Loucy (cell line): ENCODE data around the gene UBAP2.

Experiments
- H2AFZ ChIP-seq: fragments of 200-600 bp; sonication (generic); 2 replicates; pipeline ENCODE4 v1.6.0; 2016; ENCODE audit warnings: antibody characterized with exemption, mild to moderate bottlenecking, low read length, moderate library complexity
- H3F3A ChIP-seq: fragments of 200-600 bp; 2 replicates; pipeline ENCODE4 v1.6.0; 2016; ENCODE audit warnings: antibody characterized with exemption, low read depth, mild to moderate bottlenecking
- H3K27me3 ChIP-seq: fragments of 200-600 bp; sonication (generic); 2 replicates; pipeline ENCODE4 v1.6.1; 2014; ENCODE audit warnings: low read length, mild to moderate bottlenecking; ENCODE audit not compliant: insufficient read depth, poor library complexity, severe bottlenecking
- H3K36me3 ChIP-seq: fragments of 200-600 bp; sonication (generic); 2 replicates; pipeline ENCODE4 v1.6.1; 2016; ENCODE audit warnings: low read length; ENCODE audit not compliant: insufficient read depth
- H3K4me1 ChIP-seq: fragments of 200-600 bp; sonication (generic); 2 replicates; pipeline ENCODE4 v1.5.1; 2014; ENCODE audit warnings: low read length, mild to moderate bottlenecking; ENCODE audit not compliant: insufficient read depth, poor library complexity, severe bottlenecking
- H3K4me2 ChIP-seq: fragments of 200-600 bp; sonication (generic); 2 replicates; pipeline ENCODE4 v1.6.0; 2014; ENCODE audit warnings: antibody characterized with exemption, low read length, low read depth, mild to moderate bottlenecking; ENCODE audit not compliant: poor library complexity, severe bottlenecking
- H3K4me3 ChIP-seq: fragments of 200-600 bp; sonication (generic); 2 replicates; pipeline ENCODE4 v1.5.1; 2014; ENCODE audit warnings: low read length, mild to moderate bottlenecking, mixed read lengths; ENCODE audit not compliant: poor library complexity, severe bottlenecking
- H3K79me2 ChIP-seq: fragments of 200-600 bp; sonication (generic); 2 replicates; pipeline ENCODE4 v1.6.1; 2014; ENCODE audit warnings: low read length; ENCODE audit not compliant: insufficient read depth
- H3K9ac ChIP-seq: fragments of 200-600 bp; sonication (generic); 2 replicates; pipeline ENCODE4 v1.6.0; 2014; ENCODE audit warnings: mild to moderate bottlenecking, low read depth, low read length, moderate library complexity; ENCODE audit not compliant: poor library complexity, severe bottlenecking
- H3K9me2 ChIP-seq: fragments of 200-600 bp; sonication (generic); replicated peaks from 2 replicates; pipeline ENCODE4 v1.6.1; 2016; ENCODE audit warnings: low read depth, low read length, mixed read lengths
- H3K9me3 ChIP-seq: fragments of 200-600 bp; sonication (generic); 2 replicates; pipeline ENCODE4 v1.6.1; 2014; ENCODE audit warnings: mild to moderate bottlenecking, antibody characterized with exemption, low read length, low read depth; ENCODE audit not compliant: insufficient read depth
- H4K20me1 ChIP-seq: fragments of 200-600 bp; sonication (generic); 2 replicates; pipeline ENCODE4 v1.6.0; 2014; ENCODE audit warnings: antibody characterized with exemption, low read length, mild to moderate bottlenecking; ENCODE audit not compliant: insufficient read depth, poor library complexity, severe bottlenecking
- EZH2phosphoT487 ChIP-seq: fragments of 200-600 bp; IDR thresholded peaks from 2 replicates; pipeline ENCODE4 v1.6.1; 2018; ENCODE audit warnings: antibody characterized with exemption, mild to moderate bottlenecking, moderate library complexity, borderline replicate concordance
- TF ChIP-seq, protein P1 (sequence below): fragments of 200-600 bp; sonication (generic); conservative IDR thresholded peaks from 2 replicates; pipeline ENCODE4 v1.5.1; 2014; ENCODE audit warnings: mild to moderate bottlenecking, antibody characterized with exemption, low read length

The UBAP2 gene

DNA sequence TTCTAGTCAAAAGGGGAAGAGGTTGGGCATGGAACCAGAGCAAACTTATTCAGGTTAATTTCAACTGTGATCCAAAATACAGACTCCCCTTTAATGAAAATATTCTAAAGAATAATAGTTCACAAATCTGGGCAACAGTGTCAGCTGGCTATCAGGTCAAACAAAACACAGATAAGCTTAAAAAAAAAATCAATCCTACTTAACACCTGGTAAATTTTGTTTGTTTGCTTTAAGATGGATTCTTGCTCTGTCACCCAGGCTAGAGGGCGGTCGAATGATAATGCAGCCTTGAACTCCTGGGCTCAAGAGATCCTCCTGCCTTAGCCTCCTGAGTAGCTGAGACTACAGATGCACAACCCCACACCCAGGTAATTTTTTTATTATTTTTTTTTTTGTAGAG lies 89.0 kb downstream of the UBAP2 start:
- Histone ChIP-seq H2AFZ (no peak overlapping the region), H3K9me3 (no peaks in the 10 kb centered on the region), H3K4me1 (no peaks in the 10 kb centered on the region), H3K9ac (no peak overlapping the region), H3K36me3 (peaks cover 59% of the 10 kb centered on the region; the same call in 1 of the 2 replicates), H3F3A (no peaks in the 10 kb centered on the region; the same call in 1 of the 2 replicates), H3K4me2 (no peak overlapping the region), H3K27me3 (no peaks in the 10 kb centered on the region), H3K79me2 (no peaks in the 10 kb centered on the region), H3K4me3 (no peak overlapping the region), H3K9me2 (no peaks in the 10 kb centered on the region), H4K20me1 (no peaks in the 10 kb centered on the region)
- TF ChIP-seq EZH2phosphoT487: no peak
- TF ChIP-seq, protein P1, sequence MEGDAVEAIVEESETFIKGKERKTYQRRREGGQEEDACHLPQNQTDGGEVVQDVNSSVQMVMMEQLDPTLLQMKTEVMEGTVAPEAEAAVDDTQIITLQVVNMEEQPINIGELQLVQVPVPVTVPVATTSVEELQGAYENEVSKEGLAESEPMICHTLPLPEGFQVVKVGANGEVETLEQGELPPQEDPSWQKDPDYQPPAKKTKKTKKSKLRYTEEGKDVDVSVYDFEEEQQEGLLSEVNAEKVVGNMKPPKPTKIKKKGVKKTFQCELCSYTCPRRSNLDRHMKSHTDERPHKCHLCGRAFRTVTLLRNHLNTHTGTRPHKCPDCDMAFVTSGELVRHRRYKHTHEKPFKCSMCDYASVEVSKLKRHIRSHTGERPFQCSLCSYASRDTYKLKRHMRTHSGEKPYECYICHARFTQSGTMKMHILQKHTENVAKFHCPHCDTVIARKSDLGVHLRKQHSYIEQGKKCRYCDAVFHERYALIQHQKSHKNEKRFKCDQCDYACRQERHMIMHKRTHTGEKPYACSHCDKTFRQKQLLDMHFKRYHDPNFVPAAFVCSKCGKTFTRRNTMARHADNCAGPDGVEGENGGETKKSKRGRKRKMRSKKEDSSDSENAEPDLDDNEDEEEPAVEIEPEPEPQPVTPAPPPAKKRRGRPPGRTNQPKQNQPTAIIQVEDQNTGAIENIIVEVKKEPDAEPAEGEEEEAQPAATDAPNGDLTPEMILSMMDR: no peak

DNA sequence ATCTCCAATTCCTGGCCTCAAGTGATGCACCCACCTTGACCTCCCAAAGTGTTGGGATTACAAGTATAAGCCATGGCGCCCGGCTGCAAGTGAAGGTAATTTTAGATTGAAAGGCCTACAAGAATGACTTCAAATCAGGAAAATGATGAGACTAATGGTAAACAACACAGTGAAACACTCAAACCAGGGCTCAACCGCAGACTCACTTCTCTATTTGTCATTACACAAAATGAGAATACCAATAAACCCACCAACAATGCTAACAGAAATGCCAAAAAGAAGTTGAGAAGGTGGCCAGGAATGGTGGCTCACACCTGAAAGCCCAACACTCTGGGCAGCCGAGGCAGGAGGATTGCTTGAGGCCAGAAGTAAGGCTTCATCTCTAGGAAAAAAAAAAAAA lies 92.1 kb downstream of the UBAP2 start:
- no peak overlapping the region for H3K4me2 ChIP-seq
- H3K4me3 ChIP-seq: no peak overlapping the region
- H3F3A ChIP-seq: no peaks in the 10 kb centered on the region
- no peaks in the 10 kb centered on the region for H3K9me2 ChIP-seq
- no peak overlapping the region for H3K9ac ChIP-seq
- no peak overlapping the region for H2AFZ ChIP-seq
- H3K4me1 ChIP-seq: no peaks in the 10 kb centered on the region
- peaks cover 63% of the 10 kb centered on the region; the same call in 1 of the 2 replicates for H3K36me3 ChIP-seq
- H3K9me3 ChIP-seq: no peaks in the 10 kb centered on the region
- H3K27me3 ChIP-seq: no peaks in the 10 kb centered on the region
- H4K20me1 ChIP-seq: no peaks in the 10 kb centered on the region
- no peaks in the 10 kb centered on the region for H3K79me2 ChIP-seq
- TF ChIP-seq, protein P1: no peak
- no peak for TF ChIP-seq EZH2phosphoT487

DNA sequence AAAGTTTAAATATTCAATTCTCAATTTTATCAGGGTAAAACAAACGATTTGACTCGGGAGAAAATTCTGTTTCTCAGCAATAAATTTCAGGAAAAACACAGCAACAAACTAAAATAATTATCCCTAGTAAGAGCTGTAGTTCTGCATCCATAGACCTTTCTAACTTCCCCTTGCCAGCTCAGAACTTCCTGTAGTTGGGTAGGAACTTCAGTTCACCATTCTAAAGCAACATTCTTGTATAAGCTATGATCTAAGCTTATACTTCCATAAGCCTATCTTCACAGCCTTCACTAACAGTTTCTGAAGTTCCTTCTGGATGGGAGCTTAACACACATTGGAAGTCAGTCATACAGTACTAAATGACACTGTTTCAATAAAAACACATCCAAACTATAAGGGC lies 96.6 kb downstream of the UBAP2 start:
- H3K79me2 ChIP-seq: no peaks in the 10 kb centered on the region
- no peak for TF ChIP-seq EZH2phosphoT487
- TF ChIP-seq, protein P1: no peak
- no peaks in the 10 kb centered on the region for H3F3A ChIP-seq
- H3K9ac ChIP-seq: no peak overlapping the region
- no peaks in the 10 kb centered on the region for H4K20me1 ChIP-seq
- no peak overlapping the region for H2AFZ ChIP-seq
- H3K36me3 ChIP-seq: peaks cover 60% of the 10 kb centered on the region
- H3K4me1 ChIP-seq: no peaks in the 10 kb centered on the region
- no peak overlapping the region for H3K4me2 ChIP-seq
- H3K9me3 ChIP-seq: no peaks in the 10 kb centered on the region
- no peaks in the 10 kb centered on the region for H3K27me3 ChIP-seq
- no peaks in the 10 kb centered on the region for H3K9me2 ChIP-seq
- H3K4me3 ChIP-seq: no peak overlapping the region
